GM18520 (cell line): ENCODE measurements around the gene ZBTB8B.
"Not testable (repeated sequence)": the region's sequence is repeated elsewhere in the genome, so short reads cannot be mapped to it uniquely, and the experiment has no call there.

Experiments
- ATAC-seq: cut with Tn5 transposase; IDR thresholded peaks from one replicate; pipeline ENCODE4 v1.9.1; 2021; ENCODE audit not compliant: unreplicated experiment

ZBTB8B gene

GRCh38 chr1:32464716-32465577, at the start of gene ZBTB8B:
Gene ZBTB8B (plus strand): TSS chr1:32465072. CDS start chr1:32470625, 5,553 bp downstream.
- no peak for ATAC-seq

GRCh38 chr1:32421775-32422174, 43.1 kb upstream of the ZBTB8B start:
- no peak for ATAC-seq

- ATAC-seq, result no peak
These were observed 38.2 kb upstream of the ZBTB8B start for GRCh38 chr1:32426489-32427255.

- no peak for ATAC-seq
These were observed 37.5 kb upstream of the ZBTB8B start for GRCh38 chr1:32427264-32427963.

GRCh38 chr1:32431736-32432400, 33.0 kb upstream of the ZBTB8B start:
- ATAC-seq, result no peak

- no peak for ATAC-seq
These were observed 26.7 kb upstream of the ZBTB8B start for GRCh38 chr1:32438136-32438535.

GRCh38 chr1:32438777-32439176, 26.1 kb upstream of the ZBTB8B start:
- ATAC-seq, result not testable (repeated sequence)

- not testable (repeated sequence) for ATAC-seq
These were observed 23.4 kb upstream of the ZBTB8B start for GRCh38 chr1:32441467-32441866.

- no peak for ATAC-seq
These were observed 17.2 kb upstream of the ZBTB8B start for GRCh38 chr1:32447469-32448185.

GRCh38 chr1:32448186-32448772, 16.6 kb upstream of the ZBTB8B start:
- not testable (repeated sequence) for ATAC-seq

- ATAC-seq, result no peak
These were observed 16.0 kb upstream of the ZBTB8B start for GRCh38 chr1:32448773-32449456.

- not testable (repeated sequence) for ATAC-seq
These were observed 15.4 kb upstream of the ZBTB8B start for GRCh38 chr1:32449457-32449831.

- ATAC-seq, result no peak
These were observed 10.1 kb upstream of the ZBTB8B start for GRCh38 chr1:32454726-32455125.

- ATAC-seq, result no peak
These were observed 8.9 kb upstream of the ZBTB8B start for GRCh38 chr1:32455958-32456357.

- ATAC-seq, result not testable (repeated sequence)
These were observed 6.1 kb upstream of the ZBTB8B start for GRCh38 chr1:32458798-32459197.

GRCh38 chr1:32462977-32463376, 1.9 kb upstream of the ZBTB8B start:
- not testable (repeated sequence) for ATAC-seq

- ATAC-seq, result no peak
These were observed 619 bp upstream of the ZBTB8B start for GRCh38 chr1:32464191-32464715.

GRCh38 chr1:32465578-32465933, 684 bp downstream of the ZBTB8B start:
- no peak for ATAC-seq

- ATAC-seq, result no peak
These were observed 1.9 kb downstream of the ZBTB8B start for GRCh38 chr1:32466761-32467160.
